A673 (cell line): ENCODE data around the gene NAV2. TPM values are rescaled to one million over a fixed set of nuclear protein-coding genes. Genes with fewer than 3 reads are reported as not detected.

Source experiments
- BruUV-seq: library from RNA; stranded (reverse); fragments of 400-500 nt; replicated peaks from 2 replicates; lab custom pipeline; 2021; lab: Mats Ljungman, UMichigan
- CTCF ChIA-PET: fragments of 300-600 bp; sonication (Branson Sonifier 250); formaldehyde crosslinking; loops from one replicate; lab custom pipeline; 2022; ENCODE audit warnings: antibody characterized with exemption; lab: Charles Lee
- POLR2A ChIA-PET: fragments of 300-600 bp; sonication (Branson Sonifier 250); formaldehyde crosslinking; loops from one replicate; lab custom pipeline; 2022; ENCODE audit warnings: antibody characterized with exemption; ENCODE audit not compliant: low non-redundant PET; lab: Charles Lee
- DNase-seq: peaks from one replicate; pipeline ENCODE4 v3.0.0-alpha.2; 2015; ENCODE audit warnings: low spot score
- H3K27ac ChIP-seq: fragments of 200-600 bp; sonication (generic); 2 replicates; pipeline ENCODE4 v1.5.1; 2016; ENCODE audit warnings: mixed run types, low read depth, mild to moderate bottlenecking, mixed read lengths, antibody characterized with exemption, low read length; ENCODE audit not compliant: poor library complexity, severe bottlenecking
- H3K27me3 ChIP-seq: fragments of 200-600 bp; sonication (generic); replicated peaks from 2 replicates; pipeline ENCODE4 v1.6.1; 2017; ENCODE audit warnings: mixed run types, low read depth, mild to moderate bottlenecking, mixed read lengths, antibody characterized with exemption, low read length; ENCODE audit not compliant: insufficient read depth, poor library complexity
- H3K36me3 ChIP-seq: fragments of 200-600 bp; sonication (generic); 2 replicates; pipeline ENCODE4 v1.6.1; 2016; ENCODE audit warnings: mixed run types, mild to moderate bottlenecking, mixed read lengths, antibody characterized with exemption, low read length; ENCODE audit not compliant: insufficient read depth, poor library complexity, severe bottlenecking
- H3K4me1 ChIP-seq: fragments of 200-600 bp; sonication (generic); 2 replicates; pipeline ENCODE4 v1.6.1; 2017; ENCODE audit warnings: mixed run types, mild to moderate bottlenecking, mixed read lengths, antibody characterized with exemption, low read length; ENCODE audit not compliant: insufficient read depth, poor library complexity, severe bottlenecking
- H3K4me3 ChIP-seq: fragments of 200-600 bp; sonication (generic); 2 replicates; pipeline ENCODE4 v1.5.1; 2016; ENCODE audit warnings: low read depth, mixed run types, mild to moderate bottlenecking, mixed read lengths, low read length; ENCODE audit not compliant: poor library complexity, severe bottlenecking
- H3K9me3 ChIP-seq: fragments of 200-600 bp; sonication (generic); 2 replicates; pipeline ENCODE4 v1.6.1; 2016; ENCODE audit warnings: mixed run types, low read depth, mild to moderate bottlenecking, mixed read lengths, antibody characterized with exemption, low read length; ENCODE audit not compliant: poor library complexity, severe bottlenecking
- EZH2 ChIP-seq: fragments of 200-600 bp; sonication (generic); IDR thresholded peaks from 2 replicates; pipeline ENCODE4 v1.6.1; 2017; ENCODE audit warnings: borderline replicate concordance, low read depth, mild to moderate bottlenecking, mixed read lengths, antibody characterized with exemption, low read length; ENCODE audit not compliant: poor library complexity, severe bottlenecking
- intact Hi-C: fragments of 100-400 bp; cut with micrococcal nuclease; formaldehyde crosslinking; loops from one replicate; pipeline ENCODE4 v1.10.0; 2022; ENCODE audit not compliant: unreplicated experiment
- total RNA-seq: library from RNA; stranded (reverse); gene quantifications from 2 replicates; pipeline ENCODE4 v1.2.3, GENCODE V29; 2021
- TF ChIP-seq, protein P1 (sequence below): fragments of 300-800, 200-600 bp; sonication (generic); conservative IDR thresholded peaks from 2 replicates; pipeline ENCODE4 v1.5.1; 2017; ENCODE audit warnings: low read depth, mild to moderate bottlenecking, antibody characterized with exemption, low read length, moderate library complexity, mixed read lengths

The NAV2 gene
- total RNA-seq, 1 experiment from 2014 or later, result not detected

DNA sequence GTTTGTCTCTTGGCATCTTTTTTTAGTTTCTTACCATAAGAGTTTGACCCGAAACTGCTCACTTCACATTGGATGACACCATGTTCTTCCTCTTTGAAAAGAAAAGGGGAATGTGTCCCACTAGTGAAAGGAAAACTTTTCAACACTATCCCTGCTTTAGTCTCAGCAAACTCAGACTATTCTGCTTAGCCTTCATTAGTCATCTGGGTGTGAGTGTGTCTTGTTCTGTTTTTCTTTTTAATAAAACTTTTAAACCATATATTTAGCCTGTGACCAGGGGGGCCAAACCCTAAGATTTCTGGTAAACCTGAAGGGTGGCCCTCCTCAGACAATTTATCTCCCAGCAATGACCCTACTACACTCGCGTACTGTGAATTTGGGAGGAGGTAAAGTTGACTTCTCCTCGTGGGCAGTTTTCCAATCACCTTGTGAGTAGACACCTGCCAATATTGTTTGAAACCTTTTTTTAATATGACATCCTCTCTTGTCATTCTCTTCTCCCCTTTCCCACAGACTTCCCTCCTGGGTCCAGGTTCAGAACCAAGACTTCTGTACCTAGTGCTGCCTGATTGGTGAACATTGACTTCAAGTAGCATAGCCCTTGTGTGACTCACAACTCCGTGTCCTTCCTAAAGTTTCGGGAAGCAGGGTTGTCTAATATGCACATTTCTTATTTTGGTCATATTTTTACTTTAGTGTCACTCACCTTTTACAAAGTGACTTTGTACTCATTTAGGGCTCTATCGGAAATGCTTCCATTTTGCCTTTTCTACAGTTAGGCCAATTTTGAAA is 407.7 kb downstream of the NAV2 start:
- H3K27ac ChIP-seq, result no peak overlapping the region
- DNase-seq, result no peak
- TF ChIP-seq, protein P1, sequence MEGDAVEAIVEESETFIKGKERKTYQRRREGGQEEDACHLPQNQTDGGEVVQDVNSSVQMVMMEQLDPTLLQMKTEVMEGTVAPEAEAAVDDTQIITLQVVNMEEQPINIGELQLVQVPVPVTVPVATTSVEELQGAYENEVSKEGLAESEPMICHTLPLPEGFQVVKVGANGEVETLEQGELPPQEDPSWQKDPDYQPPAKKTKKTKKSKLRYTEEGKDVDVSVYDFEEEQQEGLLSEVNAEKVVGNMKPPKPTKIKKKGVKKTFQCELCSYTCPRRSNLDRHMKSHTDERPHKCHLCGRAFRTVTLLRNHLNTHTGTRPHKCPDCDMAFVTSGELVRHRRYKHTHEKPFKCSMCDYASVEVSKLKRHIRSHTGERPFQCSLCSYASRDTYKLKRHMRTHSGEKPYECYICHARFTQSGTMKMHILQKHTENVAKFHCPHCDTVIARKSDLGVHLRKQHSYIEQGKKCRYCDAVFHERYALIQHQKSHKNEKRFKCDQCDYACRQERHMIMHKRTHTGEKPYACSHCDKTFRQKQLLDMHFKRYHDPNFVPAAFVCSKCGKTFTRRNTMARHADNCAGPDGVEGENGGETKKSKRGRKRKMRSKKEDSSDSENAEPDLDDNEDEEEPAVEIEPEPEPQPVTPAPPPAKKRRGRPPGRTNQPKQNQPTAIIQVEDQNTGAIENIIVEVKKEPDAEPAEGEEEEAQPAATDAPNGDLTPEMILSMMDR, result no peak
- TF ChIP-seq EZH2, result no peak
- no peak overlapping the region for H3K4me3 ChIP-seq
- H3K27me3 ChIP-seq, result no peaks in the 10 kb centered on the region
- intact Hi-C loops, result loop anchor here (10.0 kb wide), 1 partner anchor 494 kb away; no protein-coding TSS in a partner anchor
- H3K9me3 ChIP-seq, result no peaks in the 10 kb centered on the region
- CTCF ChIA-PET, result no interaction called here
- BruUV-seq, result no TSS peak
- H3K36me3 ChIP-seq, result no peaks in the 10 kb centered on the region
- POLR2A ChIA-PET, result no interaction called here
- no peaks in the 10 kb centered on the region for H3K4me1 ChIP-seq

DNA sequence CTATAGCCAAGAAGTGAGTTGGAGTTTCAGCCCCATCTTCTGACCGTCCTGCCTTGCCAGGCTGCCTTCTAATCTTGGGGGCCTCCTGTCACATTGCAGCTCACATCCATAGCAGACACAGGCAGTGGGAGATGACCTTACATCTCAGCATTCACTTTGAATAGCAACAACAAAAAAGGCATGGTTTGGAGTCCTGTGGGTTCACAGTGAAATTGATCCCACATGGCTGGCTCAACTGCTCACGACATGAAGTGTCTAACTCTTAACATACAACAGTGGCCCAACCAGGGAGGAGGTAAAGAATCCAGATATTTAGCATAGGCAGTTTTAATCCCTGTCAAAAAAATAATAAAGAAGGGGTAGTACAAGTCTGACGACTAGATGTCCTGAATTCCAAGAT is 409.5 kb downstream of the NAV2 start:
- ChIA-PET CTCF (no interaction called here), POLR2A (no interaction called here)
- no peaks in the 10 kb centered on the region for H3K9me3 ChIP-seq
- TF ChIP-seq, protein P1, result no peak
- TF ChIP-seq EZH2, result no peak
- no peak overlapping the region for H3K4me3 ChIP-seq
- H3K36me3 ChIP-seq, result no peaks in the 10 kb centered on the region
- no TSS peak for BruUV-seq
- no peaks in the 10 kb centered on the region for H3K27me3 ChIP-seq
- no peak for DNase-seq
- H3K4me1 ChIP-seq, result no peaks in the 10 kb centered on the region
- H3K27ac ChIP-seq, result no peak overlapping the region
- intact Hi-C loops, result loop anchor here (10.0 kb wide), 1 partner anchor 493 kb away; no protein-coding TSS in a partner anchor

DNA sequence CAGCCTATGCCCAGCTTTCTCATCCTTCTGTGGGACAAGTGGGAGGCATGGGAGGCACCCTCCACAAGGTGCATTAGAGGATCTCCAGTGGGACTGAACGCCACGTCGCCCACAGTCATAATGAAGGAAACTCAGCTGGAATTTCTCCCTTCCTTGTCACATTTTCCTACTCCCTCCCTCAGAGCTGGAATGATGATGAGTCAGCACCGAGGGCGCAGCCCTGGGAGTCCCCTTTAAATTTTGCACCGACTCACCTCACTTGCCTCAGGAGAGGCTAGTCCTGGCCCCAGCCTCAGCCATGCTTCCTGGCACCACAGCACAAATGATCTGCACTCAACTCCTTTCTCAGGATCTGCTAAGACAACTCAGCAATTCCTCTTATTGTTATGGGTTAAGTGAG is 413.3 kb downstream of the NAV2 start:
- no peak for DNase-seq
- Histone ChIP-seq H3K36me3 (no peaks in the 10 kb centered on the region), H3K27ac (no peak overlapping the region), H3K4me3 (no peak overlapping the region), H3K27me3 (no peaks in the 10 kb centered on the region), H3K9me3 (no peaks in the 10 kb centered on the region), H3K4me1 (no peaks in the 10 kb centered on the region)
- intact Hi-C loops, result loop anchor here (5.0 to 10.0 kb wide), 2 partner anchors 211 to 489 kb away; no protein-coding TSS in a partner anchor
- BruUV-seq, result no TSS peak
- no peak for TF ChIP-seq EZH2
- TF ChIP-seq, protein P1, result no peak
- CTCF ChIA-PET, result no interaction called here
- POLR2A ChIA-PET, result no interaction called here
